NCI-H1092 (cell line): ENCODE data around the gene CCNJL.
A peak's percentile ranks its signal among the peaks of the same experiment; 100 is the strongest.

Source experiments
- DNase-seq: peaks from one replicate; lab custom pipeline; 2025; lab: John Stamatoyannopoulos, UW

Gene CCNJL

DNA sequence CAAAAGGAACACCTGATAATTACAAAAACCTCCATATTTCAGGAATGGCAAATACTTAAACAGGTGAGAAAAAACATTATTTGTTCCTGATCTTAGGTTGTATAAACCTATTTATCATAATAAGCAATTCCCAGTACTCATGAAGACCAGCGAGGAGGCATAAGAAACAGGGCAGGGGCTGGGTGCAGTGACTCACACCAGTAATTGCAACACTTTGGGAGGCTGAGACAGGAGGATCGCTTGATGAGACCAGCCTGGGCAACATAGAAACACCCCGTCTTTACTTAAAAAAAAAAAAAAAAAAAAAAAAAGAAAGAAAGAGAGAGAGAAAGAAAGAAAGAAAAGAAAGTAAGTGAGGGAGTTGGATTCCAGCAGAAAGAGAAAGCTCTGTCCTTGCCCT, 21.6 kb downstream of the CCNJL start:
- DNase-seq = no peak

DNA sequence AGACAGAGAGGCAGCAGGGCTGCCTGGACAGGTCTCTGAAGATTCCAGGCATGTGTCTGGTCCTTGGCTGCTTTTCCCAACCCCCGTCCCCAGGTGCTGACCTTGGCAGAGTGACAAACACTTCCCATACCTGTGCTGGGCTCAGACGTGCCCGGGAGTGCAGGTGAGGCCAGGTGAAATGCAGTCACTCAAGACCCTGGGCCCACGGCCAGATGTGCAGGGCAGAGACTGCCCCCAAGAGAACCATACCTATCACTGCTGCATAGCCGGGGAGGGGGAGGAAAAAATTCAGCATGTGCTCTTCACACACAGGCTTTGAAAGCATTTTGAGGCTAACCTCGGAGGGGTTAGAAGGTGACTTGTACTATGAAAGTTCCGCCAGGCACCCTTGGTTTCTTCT, 22.6 kb downstream of the CCNJL start:
- no peak for DNase-seq

DNA sequence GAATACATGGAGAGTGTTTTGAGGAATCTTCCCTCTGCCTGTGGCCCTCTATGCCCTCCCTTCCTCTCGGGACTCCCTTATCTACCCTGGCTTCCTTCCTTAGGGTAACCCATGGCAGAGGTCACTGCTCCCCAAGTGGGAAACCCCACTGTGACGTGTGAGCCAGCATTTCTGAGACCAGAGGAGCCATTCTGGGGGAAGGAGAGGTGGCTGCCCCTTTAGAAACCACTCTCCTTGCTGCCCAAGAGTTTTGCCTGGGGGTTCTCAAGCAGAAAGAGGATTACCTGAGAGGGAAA, 23.1 kb downstream of the CCNJL start:
- DNase-seq = no peak

DNA sequence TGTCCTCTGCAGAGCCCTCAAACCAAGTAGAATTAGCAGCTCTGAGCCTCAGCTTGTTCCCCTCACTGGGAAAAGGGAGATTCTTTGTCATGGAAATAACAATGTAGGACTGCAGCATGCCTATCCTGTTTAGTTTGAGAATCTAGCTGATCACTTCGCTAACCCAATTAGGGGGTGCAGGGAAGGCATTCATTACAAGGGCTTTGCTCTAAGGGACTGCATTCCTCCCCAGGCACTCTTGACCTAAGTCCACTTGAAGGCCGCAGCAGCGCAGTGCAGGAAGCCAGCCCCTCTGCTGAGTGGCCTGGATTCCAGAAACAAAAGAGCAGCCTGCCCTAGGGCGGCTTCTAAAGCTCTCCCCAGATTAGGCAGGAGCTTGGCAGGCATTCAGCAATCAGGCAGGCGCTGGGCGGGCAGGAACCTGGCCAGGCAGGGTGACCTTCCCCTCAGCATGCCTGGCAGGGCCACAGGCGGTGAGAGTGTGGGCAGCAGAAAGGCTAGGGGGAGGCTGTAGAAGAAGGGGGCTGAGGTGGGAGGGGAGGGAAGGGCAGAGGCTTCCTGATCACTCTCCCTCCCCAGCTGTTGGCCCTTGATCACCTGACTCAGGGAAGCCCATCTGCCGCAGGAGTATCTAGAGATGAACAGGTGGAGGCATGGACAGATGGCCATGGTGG, 24.8 kb downstream of the CCNJL start:
- peak; percentile 58 for DNase-seq

DNA sequence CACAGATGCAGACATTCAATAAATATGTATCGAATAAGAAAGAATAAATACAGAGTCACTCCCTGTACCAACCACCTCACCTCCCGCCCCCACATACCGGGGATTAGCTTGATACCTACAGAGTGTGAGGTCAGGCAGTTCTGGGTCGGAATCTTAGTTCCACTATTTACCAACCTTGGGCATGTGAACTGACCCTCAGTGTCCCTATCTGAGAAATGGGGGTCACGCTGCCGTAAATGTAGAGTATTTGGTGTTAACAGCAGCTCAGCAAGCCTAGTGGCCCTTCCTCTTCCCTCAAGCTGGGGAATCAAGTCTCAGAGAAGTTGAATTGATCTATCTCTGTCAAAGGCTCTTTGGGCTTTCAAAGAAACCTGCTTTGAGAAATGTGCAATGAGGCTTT, 25.4 kb downstream of the CCNJL start:
- no peak for DNase-seq

DNA sequence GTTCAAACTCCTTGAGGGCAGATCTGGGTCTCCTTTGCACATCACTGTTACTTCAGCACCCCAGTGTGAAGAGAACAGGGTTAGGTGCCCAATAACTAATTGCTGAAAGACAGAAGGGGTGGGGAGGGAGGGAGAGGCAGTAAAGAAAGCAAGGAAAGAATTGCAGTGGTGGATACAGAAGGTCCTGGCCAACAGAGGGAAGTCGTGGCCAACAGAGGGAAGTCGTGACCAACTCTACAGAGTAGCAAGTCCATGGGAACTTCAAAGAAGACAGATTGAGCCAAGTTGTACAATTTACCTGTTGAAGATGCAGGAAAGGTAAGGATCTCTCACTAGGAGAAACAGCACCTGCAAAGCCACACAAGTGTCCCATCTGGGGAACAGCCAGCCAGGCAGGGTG, 27.0 kb downstream of the CCNJL start:
- DNase-seq = no peak

DNA sequence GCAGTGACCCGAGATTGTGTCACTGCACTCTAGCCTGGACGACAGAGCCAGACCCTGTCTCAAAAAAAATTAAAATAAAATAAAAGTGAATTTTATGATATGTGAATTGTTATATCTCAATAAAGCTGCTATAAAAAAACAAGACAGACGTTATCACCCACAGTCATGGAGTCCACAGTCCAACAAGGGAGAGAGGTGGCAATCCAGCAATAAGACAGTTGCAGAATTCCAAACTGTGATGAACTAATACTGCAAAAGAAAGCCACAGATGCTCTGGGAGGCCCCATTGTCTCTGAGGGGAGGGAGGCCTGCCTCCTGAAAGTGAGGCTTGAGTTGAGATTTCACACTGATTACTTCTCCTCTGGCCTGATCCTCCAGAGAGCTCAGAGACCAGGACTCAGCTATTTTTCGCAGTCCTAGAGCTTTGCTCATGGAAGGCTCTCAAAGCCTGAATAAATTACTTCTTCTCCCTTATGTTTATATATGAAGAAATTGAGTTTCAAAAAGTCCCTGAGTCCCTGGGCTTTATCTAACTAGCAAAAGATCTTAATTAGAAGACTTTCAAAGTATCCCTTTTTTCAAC, 28.0 kb downstream of the CCNJL start:
- no peak for DNase-seq

DNA sequence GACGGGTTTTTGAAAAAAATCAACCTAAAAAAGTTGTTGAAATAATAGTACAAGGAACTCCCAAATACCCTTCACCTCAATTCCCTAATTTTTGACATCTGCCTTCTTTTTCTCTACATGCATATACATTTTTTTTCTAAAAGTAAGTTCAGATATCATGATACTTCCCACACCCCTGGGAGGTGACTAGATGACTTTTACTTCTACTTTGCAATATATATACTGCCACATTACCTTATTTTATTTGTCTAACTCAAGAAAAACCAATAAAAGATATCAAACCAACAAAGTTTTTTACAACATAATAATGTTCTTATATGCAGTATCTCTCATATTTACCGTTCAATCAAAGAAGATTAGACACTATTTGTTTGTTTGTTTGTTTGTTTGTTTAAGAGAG, 31.1 kb downstream of the CCNJL start:
- DNase-seq = no peak

DNA sequence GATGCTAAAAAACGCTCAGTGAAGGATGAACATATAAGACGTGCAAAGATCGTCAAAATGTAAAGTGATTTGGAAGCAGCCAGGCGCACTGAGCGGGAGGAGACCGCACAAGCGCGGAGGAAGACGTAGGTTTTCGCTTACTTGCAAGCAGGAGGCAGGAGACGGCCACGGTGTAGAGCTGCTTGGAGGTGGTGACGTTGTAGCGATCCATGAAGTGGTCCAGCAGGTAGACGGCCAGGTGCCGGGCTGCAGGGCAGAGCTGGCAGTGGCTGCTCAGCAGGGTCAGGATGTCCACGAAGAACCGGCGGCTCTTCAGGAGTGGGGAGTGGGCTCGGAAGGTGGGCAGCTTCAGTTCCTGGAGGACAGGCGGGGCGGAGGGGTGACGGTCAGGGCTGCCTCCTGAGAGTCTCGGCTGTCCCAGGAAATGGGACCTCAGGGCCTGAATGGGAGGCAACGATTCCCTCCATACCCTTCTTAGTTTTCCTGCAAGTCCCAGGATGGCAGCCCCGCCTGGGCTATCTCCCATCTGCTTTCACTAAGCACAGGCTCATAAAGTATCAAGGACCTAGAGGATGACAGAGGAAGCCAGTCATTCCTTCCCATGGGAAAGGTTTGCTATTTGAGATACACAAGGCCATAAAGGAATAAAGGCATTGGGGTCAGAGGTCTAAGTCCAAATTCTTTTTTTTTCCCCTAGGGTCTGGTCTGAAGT, 31.8 kb downstream of the CCNJL start:
- no peak for DNase-seq

DNA sequence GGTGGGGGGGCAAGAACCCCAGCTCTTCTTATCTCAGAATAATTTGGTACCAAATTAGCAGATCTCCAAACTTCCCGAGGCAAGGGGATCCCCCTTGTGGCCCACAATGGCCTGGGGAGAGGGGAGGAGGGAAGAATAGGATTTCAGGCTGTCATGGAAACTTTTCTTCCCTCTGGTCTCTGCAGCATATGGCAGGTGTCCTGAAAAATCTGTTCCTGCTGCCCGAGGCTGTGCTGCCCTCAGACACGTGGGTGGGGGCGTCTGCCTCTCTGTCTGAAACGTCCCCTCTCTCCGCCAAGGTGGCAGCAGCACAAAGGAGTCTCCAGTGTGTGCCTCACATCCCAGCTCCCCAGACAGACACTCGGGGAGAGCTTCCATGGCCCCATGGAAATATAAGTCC, 34.0 kb downstream of the CCNJL start:
- DNase-seq = no peak

DNA sequence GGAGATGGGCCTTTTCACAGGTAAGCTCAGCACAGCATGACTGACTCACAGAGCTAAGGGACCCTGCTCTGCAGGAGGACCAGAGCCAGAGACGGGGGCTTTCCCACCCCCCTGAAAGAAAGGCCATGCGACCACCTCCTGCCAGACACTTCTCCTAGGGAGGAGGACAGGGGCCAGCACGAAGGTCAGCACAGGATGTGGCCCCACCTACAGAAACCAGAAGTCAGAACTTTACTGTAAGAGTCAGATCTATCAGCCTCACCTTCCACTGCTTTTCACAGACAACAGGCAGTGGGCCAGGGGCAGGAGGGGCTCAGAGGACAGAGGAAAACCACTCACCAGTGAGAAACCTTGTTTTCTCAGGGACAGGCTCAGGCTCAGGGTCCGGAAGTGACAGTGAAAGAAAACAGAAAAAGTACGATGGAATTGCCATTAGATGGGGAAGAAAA, 37.9 kb downstream of the CCNJL start:
- no peak for DNase-seq

DNA sequence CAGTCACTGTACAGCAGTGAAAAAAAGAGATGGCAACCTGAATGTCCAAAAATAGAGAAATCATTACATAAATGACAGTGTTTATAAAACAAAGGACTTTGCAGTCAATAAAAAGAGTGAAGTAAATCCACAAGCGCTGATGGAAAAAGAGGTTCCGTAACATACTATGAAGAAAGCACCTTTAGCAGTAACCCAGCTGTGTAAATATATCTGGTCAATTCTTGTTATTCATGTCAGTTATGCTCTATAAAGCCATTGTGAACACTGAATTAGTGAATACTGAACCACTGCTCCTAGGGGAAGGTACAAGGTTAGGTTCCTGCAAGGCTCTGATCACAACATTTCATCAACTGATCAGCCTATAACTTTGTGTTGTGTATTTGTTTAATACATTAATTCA, 39.5 kb downstream of the CCNJL start:
- no peak for DNase-seq

DNA sequence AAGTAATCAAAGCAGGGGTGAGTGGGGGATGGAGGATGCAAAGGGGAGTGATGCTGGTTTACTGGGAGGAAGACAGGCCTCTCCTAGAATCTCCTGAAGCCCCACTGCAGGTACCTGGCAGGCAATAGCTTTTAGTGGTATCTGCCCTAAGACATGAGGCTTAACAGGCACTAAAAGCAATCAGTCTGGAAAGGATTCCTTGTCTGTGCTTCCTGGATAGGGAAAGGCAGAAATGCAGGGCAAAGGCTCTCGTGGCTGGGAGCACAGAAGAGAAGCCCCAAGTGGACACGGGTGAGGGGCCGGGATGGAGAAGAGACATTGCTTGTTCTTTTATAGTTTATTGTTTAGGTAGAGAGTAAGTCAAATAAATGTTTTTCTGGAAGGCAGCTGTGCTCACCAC, 40.1 kb downstream of the CCNJL start:
- no peak for DNase-seq

DNA sequence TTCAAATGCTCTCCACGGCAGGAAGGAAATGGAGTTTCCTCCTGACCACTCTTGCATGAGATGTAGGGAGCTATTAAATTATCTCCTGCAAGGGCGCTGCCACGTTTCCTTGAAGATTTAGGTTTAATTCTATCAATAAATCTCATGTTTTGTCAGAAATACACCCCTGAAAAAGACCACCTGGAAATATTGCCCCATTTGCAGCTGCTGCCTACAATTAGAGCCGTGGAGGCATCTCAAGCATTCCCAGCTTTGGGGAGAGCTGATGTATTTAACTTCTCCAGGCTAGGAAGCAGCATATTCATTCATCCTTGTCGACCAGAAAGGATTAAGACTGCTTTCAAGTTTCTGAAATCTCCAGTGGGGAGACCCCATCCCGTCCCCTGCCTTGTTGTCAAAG, 40.5 kb downstream of the CCNJL start:
- no peak for DNase-seq

DNA sequence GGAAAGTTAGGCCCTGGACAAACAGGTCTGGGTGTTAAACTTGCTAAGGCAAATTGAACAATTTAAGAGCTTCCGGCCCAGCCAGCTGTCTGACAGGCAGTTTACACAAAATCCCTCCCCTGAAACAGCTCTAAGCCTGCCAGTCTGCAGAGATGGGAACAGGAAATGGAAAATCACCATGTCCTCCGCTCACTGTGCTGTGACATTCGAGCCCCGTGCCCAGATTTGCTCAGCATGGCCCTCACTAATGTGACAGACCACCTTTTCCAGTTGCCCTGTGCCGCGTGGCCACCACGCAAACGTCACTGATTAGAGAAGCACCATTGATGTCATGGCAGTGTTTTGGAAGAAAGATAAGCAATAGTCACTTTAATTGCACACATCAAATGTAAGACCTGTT, 41.0 kb downstream of the CCNJL start:
- peak; percentile 42 for DNase-seq

DNA sequence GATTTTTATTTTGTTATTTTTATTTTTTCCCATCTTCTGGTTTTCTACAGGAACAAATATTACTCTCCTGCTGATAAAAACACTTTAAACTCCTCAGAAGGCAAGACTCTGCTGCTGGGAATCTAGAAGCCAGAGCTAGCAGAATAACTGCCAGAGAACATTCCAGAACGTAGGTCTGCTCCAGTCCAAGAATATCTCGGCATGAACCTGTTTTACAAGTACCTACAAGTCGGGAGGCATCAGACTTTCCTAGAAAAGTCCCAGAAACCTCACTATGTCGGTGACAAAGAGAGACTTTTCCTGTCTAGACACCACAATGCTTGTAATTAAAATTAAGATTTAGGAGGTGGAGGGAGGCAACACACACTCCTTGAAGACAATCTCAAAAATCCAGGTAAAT, 41.7 kb downstream of the CCNJL start:
- DNase-seq = no peak

DNA sequence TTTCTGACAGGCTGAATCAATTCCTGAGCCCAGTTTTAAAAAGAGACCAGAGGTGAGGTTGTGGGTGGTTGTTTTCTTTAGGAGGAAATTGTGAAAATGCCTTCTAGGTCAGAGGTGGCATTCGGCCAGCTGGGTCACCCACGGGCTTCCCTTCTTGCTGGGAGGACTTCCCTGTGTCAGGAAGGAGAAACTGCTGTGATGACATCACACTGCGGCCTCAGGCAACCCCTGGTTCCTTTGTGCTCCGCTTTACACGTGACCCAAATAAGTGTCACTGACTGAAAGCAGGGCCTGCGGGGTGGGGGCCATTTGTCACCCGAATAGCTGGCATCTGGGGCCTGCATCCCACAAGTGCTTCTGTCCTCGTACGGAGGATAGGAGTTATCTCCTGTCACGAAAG, 43.3 kb downstream of the CCNJL start:
- no peak for DNase-seq

DNA sequence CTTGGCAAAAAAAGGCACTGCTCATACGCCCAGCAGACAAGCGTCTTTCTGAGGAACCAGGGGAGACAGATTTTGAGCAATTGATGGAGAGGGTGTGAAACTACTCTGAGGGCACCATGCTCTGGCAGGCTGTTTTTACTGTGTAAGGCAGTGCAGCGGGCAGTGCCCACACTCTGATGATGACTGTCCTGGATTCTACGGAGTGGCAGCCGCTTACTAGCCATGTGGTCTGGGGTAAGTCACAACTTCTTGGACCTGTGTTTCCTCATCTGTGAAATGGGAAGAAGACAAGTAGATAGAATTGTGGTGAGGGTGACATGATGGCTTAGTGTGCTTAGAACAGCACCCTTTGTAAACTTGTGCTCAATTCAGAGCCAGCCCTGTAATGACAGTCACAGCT, 44.2 kb downstream of the CCNJL start:
- no peak for DNase-seq

DNA sequence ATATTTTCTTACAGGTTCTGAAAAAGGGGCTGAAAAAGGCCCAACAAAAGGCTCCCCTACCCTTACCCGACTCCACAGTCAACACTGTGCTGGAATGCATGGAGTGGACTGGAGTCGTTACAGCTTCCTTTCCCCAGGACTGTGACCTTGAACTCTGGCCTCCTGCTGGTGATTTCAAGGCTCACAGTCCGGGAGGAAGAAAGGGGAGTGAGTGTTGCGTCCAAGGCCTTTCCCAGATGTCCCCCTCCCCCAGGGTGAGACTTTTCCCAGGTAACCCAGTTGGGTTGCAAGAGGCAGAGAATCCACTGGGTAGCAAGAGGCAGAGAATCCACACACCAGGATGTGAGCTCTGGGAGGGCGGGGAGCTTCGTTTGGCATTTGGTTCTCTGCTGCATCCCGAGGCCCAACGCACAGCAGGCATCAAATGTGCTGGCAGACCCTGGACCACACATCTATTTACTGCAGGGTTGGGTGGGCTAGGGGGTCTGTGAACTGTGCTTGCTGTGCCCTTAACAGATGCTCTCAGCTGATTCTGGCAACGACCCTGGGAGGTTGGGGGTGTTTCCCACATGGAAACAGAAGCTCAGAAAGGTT, 45.5 kb downstream of the CCNJL start:
- no peak for DNase-seq

DNA sequence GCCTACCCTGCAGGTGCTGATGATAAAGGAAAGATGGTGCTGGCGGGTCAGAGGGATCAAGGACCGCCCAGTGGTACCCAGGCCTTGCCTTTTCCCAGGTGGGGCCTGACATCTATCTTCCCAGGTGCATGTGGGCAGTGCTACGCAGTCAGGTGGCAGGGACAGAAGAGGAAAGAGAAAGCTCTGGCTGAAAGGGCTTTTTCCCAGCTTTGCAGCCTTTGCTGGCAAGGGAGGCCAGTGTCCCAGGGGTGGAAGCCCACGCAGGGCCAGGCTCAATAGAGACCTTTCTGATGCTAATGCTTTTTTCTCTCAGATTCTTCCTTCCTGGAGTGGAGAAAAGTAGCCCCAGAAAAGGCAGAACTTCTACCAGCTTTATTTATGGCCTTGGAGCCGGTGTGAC, 46.3 kb downstream of the CCNJL start:
- DNase-seq = no peak

DNA sequence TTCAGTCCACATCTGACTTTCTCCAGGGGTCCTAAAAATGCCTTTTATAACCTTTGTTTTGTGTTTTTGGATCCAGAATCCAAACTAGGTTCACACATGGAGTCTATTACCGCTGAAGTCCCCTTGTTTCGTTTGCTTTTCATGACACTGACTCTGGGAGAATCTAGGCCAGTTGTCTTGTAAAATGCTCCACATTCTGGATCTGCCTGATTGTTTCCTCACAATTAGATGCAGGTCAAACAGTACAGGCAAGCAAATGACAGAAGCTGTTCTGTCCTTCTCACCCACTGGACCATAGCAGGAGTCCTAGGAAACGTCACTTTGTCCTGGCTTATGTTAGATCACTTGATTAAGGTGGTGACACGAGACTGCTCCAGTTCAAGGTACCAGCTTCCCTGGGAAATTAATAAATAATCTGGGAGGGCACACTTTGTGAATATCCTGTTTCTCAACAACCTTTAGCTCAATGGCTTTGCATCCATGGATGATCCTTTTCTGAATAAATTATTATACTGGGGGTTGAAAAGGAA, 49.0 kb downstream of the CCNJL start:
- DNase-seq = no peak

DNA sequence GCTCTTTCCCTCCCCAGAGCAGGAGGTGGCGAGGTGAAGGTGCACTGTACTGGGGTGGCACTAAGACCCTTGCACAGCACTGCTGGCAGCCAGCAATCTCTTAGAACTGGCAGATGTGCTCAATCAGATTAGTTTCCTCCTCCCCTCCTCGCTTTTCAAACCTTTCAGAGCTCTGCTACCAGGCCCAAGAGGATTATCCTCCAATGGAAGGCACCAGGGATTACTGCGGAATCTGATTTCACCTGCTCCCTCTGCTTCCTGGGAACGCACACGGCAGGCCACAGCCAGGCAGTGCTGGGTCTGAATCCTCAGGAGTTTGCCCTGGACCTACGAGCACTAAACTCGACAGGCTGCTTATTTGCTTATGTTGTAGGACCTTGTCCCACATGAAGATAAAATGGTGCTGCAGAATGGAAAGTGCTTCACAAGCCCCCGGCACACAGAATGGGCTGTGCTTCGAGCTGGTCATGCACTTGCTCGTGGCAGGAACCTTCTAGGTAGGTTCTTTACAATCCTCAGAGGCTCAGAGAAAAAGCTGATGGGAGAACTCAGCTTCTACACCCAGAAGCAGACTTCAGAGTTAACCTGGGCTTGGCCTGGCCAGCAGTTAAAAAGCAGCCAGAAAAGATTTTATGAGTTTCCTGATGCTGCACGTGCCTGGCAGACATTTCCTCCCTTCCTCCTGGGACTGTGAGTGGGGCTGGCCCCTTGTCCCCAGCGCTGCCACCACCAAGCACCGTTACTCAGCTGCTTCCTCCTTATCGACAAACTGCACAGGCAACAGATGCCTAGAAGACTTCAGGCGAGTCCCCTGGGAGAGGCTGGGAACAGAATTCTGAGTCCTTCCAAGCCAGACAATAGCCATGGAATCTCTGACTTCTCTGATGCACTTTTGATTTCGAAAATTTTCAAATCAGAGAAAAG, 50.0 kb downstream of the CCNJL start:
- no peak for DNase-seq
